Kidney epithelial cell (primary cell): ENCODE results near the gene SORCS2. TPM values are rescaled to one million over a fixed set of nuclear protein-coding genes. Genes with fewer than 3 reads are reported as not detected.

ENCODE experiments used
- DNase-seq: peaks from one replicate; pipeline ENCODE4 v3.0.0-alpha.2; 2010; ENCODE audit warnings: low read depth
- H3K27me3 ChIP-seq: 2 replicates; pipeline ENCODE4 v1.6.0; 2011; ENCODE audit warnings: low read length; ENCODE audit not compliant: control insufficient read depth, insufficient read depth
- H3K36me3 ChIP-seq: 2 replicates; pipeline ENCODE4 v1.5.1; 2011; ENCODE audit warnings: low read length; ENCODE audit not compliant: control insufficient read depth, insufficient read depth
- H3K4me3 ChIP-seq: 2 replicates; pipeline ENCODE4 v1.5.1; 2011; ENCODE audit warnings: low read depth, mild to moderate bottlenecking, control low read depth, low read length
- CTCF ChIP-seq: IDR thresholded peaks from 2 replicates; pipeline ENCODE4 v1.5.1; 2011; ENCODE audit warnings: mild to moderate bottlenecking, moderate library complexity, low read length, control low read depth, inconsistent platforms; ENCODE audit not compliant: insufficient read depth, poor library complexity, severe bottlenecking
- total RNA-seq: library from RNA; depleted of rRNA; stranded (reverse); fragments of >200 nt; gene quantifications from 2 replicates; pipeline ENCODE4 v1.2.3, GENCODE V29; 2015

The SORCS2 gene
- total RNA-seq, 1 donor from 2014 or later: 1.4 TPM

- no peak for TF ChIP-seq CTCF
- Histone ChIP-seq H3K4me3 (no peak overlapping the region), H3K36me3 (no peaks in the 10 kb centered on the region), H3K27me3 (peaks cover 12% of the 10 kb centered on the region)
- no peak for DNase-seq
Observed at GRCh38 chr4:7333024-7333780, 140.9 kb downstream of the SORCS2 start.

GRCh38 chr4:7333801-7334421, 141.6 kb downstream of the SORCS2 start:
- no peaks in the 10 kb centered on the region for H3K36me3 ChIP-seq
- H3K27me3 ChIP-seq: peaks cover 12% of the 10 kb centered on the region
- DNase-seq: no peak
- no peak for TF ChIP-seq CTCF
- H3K4me3 ChIP-seq: no peak overlapping the region

- Histone ChIP-seq H3K27me3 (peaks cover 12% of the 10 kb centered on the region), H3K36me3 (no peaks in the 10 kb centered on the region), H3K4me3 (no peak overlapping the region)
- no peak for TF ChIP-seq CTCF
- no peak for DNase-seq
Observed at GRCh38 chr4:7334521-7335275, 142.4 kb downstream of the SORCS2 start.

- peak; percentile 77 for TF ChIP-seq CTCF
- H3K4me3 ChIP-seq: no peak overlapping the region
- DNase-seq: no peak
- H3K27me3 ChIP-seq: peaks cover 12% of the 10 kb centered on the region
- H3K36me3 ChIP-seq: no peaks in the 10 kb centered on the region
Observed at GRCh38 chr4:7335344-7336066, 143.2 kb downstream of the SORCS2 start.

GRCh38 chr4:7336067-7336569, 143.8 kb downstream of the SORCS2 start:
- TF ChIP-seq CTCF: no peak
- DNase-seq: no peak
- no peaks in the 10 kb centered on the region for H3K36me3 ChIP-seq
- peaks cover 9% of the 10 kb centered on the region for H3K27me3 ChIP-seq
- no peak overlapping the region for H3K4me3 ChIP-seq
